Chondrocyte (in vitro differentiated cells): ENCODE results near the gene MCF2L2. TPM values are rescaled to one million over a fixed set of nuclear protein-coding genes. Genes with fewer than 3 reads are reported as not detected.

ENCODE experiments used
- DNase-seq: peaks from one replicate; pipeline ENCODE4 v3.0.0; 2021; ENCODE audit warnings: mixed read lengths, low spot score
- H3K27ac Mint-ChIP-seq: one replicate; pipeline ENCODE4 v1.8.0; 2021; ENCODE audit warnings: mild to moderate bottlenecking, moderate library complexity, mixed read lengths; ENCODE audit not compliant: unreplicated experiment
- H3K27me3 Mint-ChIP-seq: 2 replicates; pipeline ENCODE4 v1.8.0; 2021; ENCODE audit warnings: low read depth, mixed read lengths
- H3K36me3 Mint-ChIP-seq: 2 replicates; pipeline ENCODE4 v1.8.0; 2021; ENCODE audit warnings: low read depth, mixed read lengths
- H3K4me1 Mint-ChIP-seq: 2 replicates; pipeline ENCODE4 v1.8.0; 2021; ENCODE audit warnings: low read depth, mild to moderate bottlenecking, mixed read lengths
- H3K4me3 Mint-ChIP-seq: one replicate; pipeline ENCODE4 v1.8.0; 2021; ENCODE audit warnings: mild to moderate bottlenecking, moderate library complexity, mixed read lengths; ENCODE audit not compliant: unreplicated experiment
- H3K9me3 Mint-ChIP-seq: 2 replicates; pipeline ENCODE4 v1.8.0; 2021; ENCODE audit warnings: low read depth, mixed read lengths
- CTCF ChIP-seq: fragments of 200-600 bp; sonication (generic); IDR thresholded peaks from 2 replicates; pipeline ENCODE4 v1.5.0; 2021; ENCODE audit warnings: antibody characterized with exemption, mild to moderate bottlenecking, moderate library complexity
- total RNA-seq: library from RNA; stranded (reverse); gene quantifications from 3 replicates; pipeline ENCODE4 v1.2.1, GENCODE V29; 2021

The MCF2L2 gene
- total RNA-seq, 1 donor from 2014 or later: 2.6 TPM

- peaks cover 6% of the 10 kb centered on the region for H3K4me1 Mint-ChIP-seq
- H3K27me3 Mint-ChIP-seq: peaks cover under 1% of the 10 kb centered on the region
- H3K4me3 Mint-ChIP-seq: no peak overlapping the region
- no peak for DNase-seq
- no peak overlapping the region for H3K27ac Mint-ChIP-seq
- no peaks in the 10 kb centered on the region for H3K36me3 Mint-ChIP-seq
- no peaks in the 10 kb centered on the region for H3K9me3 Mint-ChIP-seq
- no peak for TF ChIP-seq CTCF
These were observed 215.9 kb downstream of the MCF2L2 start for GRCh38 chr3:183212565-183212964.

- no peak for DNase-seq
- H3K4me1 Mint-ChIP-seq: peaks cover 6% of the 10 kb centered on the region
- TF ChIP-seq CTCF: no peak
- no peak overlapping the region for H3K4me3 Mint-ChIP-seq
- H3K9me3 Mint-ChIP-seq: no peaks in the 10 kb centered on the region
- no peaks in the 10 kb centered on the region for H3K27me3 Mint-ChIP-seq
- H3K27ac Mint-ChIP-seq: no peak overlapping the region
- H3K36me3 Mint-ChIP-seq: no peaks in the 10 kb centered on the region
These were observed 216.3 kb downstream of the MCF2L2 start for GRCh38 chr3:183212096-183212495.

GRCh38 chr3:183211352-183211751 lies 217.1 kb downstream of the MCF2L2 start:
- no peak for DNase-seq
- Mint-ChIP-seq H3K9me3 (no peaks in the 10 kb centered on the region), H3K4me3 (no peak overlapping the region), H3K27me3 (no peaks in the 10 kb centered on the region), H3K4me1 (peaks cover 6% of the 10 kb centered on the region), H3K36me3 (no peaks in the 10 kb centered on the region), H3K27ac (no peak overlapping the region)
- TF ChIP-seq CTCF: no peak

- no peak overlapping the region for H3K4me3 Mint-ChIP-seq
- no peaks in the 10 kb centered on the region for H3K36me3 Mint-ChIP-seq
- no peak for DNase-seq
These were observed 217.5 kb downstream of the MCF2L2 start for GRCh38 chr3:183210862-183211341.

GRCh38 chr3:183210341-183210740 lies 218.1 kb downstream of the MCF2L2 start:
- TF ChIP-seq CTCF: no peak
- DNase-seq: no peak
- Mint-ChIP-seq H3K4me3 (no peak overlapping the region), H3K36me3 (no peaks in the 10 kb centered on the region), H3K9me3 (no peaks in the 10 kb centered on the region), H3K27me3 (no peaks in the 10 kb centered on the region), H3K4me1 (peaks cover 6% of the 10 kb centered on the region), H3K27ac (no peak overlapping the region)

More at GRCh38 chr3:183210862-183211341, 217.5 kb downstream of the MCF2L2 start:
- Mint-ChIP-seq H3K27ac (no peak overlapping the region), H3K9me3 (no peaks in the 10 kb centered on the region), H3K4me1 (peaks cover 6% of the 10 kb centered on the region), H3K27me3 (no peaks in the 10 kb centered on the region)
- TF ChIP-seq CTCF: no peak
